Activated T-helper 1 cell treated with anti-CD3 and anti-CD28 coated beads, Interleukin-2, amount 50 U/mL, for 16 hours (primary cell): ENCODE measurements around the gene CAPN13.

Experiments used
- DNase-seq, 2 donors: peaks; one replicate each; pipeline ENCODE4 v3.0.0-alpha.2; 2020; ENCODE audit warnings: low read depth in 1 of 2, low spot score in 1 of 2

The CAPN13 gene, protein sequence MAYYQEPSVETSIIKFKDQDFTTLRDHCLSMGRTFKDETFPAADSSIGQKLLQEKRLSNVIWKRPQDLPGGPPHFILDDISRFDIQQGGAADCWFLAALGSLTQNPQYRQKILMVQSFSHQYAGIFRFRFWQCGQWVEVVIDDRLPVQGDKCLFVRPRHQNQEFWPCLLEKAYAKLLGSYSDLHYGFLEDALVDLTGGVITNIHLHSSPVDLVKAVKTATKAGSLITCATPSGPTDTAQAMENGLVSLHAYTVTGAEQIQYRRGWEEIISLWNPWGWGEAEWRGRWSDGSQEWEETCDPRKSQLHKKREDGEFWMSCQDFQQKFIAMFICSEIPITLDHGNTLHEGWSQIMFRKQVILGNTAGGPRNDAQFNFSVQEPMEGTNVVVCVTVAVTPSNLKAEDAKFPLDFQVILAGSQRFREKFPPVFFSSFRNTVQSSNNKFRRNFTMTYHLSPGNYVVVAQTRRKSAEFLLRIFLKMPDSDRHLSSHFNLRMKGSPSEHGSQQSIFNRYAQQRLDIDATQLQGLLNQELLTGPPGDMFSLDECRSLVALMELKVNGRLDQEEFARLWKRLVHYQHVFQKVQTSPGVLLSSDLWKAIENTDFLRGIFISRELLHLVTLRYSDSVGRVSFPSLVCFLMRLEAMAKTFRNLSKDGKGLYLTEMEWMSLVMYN

DNA sequence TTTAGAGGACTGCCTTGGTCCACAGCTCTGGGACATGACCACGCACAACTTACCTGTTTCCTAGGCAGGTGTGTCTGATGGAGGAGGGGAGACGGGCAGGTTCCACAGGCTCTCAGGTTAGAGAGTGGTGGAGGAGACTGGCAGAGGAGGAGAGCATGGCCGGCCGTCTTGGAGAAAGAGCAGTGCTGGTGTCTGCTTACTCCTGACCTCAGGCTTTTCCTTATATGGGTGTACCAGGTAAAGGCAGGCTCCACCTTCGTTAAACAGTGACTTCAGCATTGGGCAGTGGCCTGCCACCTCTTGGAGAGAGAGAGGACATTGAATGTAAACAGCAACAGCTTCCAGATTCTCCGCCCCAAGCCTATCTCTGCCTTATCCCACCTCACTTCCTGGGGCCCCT is at the start of gene CAPN13:
Gene CAPN13 (minus strand): TSS at position 198 of the 400 bp plus-strand sequence. CDS start 20,121 bp downstream, outside the sequence.
- no peak for DNase-seq

DNA sequence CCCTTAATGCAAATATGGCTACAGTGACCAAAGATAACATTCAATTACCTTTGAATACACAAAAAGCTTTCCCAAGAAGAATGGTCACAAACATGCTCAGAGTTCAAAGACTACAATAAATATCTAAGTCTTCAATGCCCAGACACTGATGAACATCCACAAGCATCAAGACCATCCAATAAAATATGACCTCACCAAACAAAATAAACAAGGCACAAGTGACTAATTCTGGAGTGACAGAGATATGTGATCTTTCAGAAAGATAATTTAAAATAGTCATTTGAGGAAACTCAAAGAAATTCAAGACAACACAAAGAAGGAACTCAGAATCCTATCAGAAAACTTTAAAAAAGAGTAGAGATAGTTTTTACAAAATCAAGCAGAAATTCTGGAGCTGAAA is 40.6 kb upstream of the CAPN13 start:
- no peak for DNase-seq

DNA sequence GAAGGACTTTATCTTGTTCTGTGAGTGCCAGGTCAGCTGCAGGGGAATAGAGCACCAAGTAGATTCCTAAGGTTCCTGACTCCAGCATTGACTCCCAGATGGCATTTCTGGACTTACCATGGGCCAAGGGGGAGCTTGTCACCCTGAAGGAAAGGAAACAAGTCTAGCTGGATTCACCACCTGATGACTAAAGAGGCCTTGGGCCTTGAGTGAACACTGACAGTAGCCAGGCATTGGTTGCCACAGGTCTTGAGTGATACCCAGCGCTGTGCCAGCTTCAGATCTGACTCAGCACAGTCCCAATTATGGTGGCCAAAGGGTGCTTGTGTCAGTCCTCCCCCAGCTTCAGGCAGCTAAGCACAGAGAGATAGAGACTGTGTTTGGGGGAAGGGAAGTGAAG is 40.1 kb upstream of the CAPN13 start:
- no peak for DNase-seq

DNA sequence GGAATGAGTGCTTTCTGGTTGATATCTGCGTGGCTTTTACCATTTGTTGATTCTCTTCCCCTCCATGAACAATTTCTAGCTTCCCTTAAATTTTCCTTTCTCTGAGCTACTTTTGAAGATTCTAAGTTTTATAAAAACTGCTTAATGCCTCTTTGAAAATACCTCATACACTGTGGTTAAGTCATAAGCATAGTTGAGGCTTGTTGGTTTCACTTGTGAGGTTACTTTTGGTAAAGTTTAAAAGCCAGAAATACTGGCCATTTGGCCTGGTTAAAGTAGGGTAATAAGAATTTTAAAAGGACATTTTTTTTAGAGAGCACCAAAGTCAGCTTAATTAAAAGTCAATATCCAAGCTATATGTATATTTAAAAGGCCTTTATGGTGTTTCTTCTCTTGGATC is 21.3 kb upstream of the CAPN13 start:
- DNase-seq = no peak

DNA sequence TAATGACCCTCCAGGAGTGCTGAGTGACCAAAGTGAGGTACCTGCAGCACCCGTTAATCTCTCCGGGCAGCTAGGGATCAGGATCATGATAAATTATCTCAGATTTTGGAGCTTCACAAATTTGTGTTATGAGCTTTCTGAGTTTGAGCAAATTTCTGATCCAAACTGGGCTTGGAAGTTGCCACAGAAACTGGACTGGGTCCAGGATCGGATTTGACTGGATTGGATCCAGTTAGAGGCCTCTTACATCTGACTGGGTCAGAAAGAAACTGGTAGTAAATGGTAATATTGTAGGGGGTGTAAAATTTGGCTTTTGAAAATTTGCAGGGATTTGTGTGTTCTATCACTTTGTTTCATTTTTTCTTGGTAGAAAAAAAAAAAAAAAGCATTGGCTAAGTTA is 19.7 kb upstream of the CAPN13 start:
- DNase-seq = no peak

DNA sequence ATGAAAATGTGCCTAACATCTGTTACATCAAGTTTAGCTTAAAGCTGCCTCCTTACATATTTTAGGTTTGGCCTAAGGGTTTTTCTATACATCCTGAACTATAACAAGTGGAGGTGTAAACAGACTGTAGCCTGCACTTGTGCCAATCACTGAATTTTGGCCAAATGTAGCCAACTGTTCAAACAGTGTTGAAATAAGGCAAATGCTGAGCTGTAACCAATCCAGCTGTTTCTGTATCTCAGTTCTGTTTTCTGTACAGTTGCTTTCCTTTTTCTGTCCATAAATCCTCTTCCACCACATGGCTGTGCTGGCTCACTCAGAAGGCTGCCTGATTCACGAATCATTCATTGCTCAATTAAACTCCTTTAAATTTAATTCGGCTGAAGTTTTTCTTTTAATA is 19.2 kb upstream of the CAPN13 start:
- DNase-seq = no peak

DNA sequence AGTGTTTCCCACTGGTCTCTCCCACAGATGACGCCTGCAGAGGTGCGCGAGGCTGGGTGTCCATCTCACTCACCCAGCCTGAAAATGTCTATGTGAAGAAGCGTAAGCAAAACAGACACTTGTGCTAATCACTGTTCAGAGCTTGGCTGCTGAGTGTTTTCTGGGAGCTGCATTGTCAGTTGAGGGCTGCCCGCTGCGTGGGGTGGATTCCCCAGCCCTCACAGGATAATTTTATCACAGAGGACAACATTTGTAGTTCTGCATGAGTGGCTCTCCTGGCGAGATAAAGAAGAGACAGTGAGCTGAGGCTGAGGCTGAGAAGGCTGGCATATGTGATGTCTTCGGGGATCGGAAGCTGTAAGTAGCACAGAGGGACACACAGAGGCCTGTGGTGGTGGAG is 16.2 kb upstream of the CAPN13 start:
- DNase-seq = no peak

DNA sequence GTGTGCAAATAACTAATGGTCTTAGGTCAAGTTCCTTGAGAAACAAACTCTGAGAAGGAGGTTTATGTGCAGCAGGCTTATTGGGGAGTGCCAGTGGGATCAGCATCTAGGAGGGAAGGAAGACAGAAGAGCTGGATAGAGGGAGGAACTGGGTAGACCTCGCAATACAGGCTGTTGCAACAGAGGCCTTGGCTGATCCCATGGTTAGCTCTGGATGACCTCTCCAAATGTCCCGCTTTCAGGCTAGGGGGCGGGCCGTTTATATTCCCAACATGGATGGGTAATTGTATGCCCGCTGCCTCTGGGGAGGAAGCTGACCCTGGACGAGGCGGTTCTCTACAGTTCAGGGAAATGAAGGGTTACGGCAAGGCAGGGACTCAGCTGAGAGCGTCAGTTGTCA is 14.7 kb upstream of the CAPN13 start:
- DNase-seq = no peak

DNA sequence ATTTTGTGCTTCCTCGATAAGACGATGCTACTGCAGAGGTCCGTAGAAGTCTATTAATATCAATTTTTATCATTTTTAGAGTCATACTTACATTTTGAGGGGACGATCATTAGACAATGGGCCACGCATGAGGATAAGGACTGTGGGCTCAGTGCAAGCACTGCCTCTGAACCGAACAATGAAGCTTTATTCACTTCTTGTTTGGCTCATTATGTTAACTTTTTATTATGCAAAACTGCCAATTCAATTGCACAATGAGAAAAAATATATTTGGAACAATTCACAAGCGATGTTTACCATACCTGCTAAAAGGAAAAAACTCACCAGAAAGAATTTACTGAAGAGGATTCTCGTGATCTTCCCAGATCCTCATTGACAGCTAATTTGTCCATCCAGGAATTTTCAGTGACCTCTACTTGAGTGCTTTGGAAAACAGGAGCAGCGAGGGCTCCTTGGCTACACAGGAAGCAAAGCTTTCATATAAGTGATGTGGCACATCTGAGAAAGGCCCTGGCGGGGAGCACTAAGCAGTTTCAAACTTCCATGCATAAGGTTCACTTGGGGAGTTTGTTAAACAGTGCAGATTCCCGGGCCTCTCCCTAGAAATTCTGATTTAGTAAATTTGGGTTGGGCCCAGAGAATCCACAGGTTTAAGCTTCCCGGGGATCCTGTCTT is 13.3 kb upstream of the CAPN13 start:
- DNase-seq = no peak

DNA sequence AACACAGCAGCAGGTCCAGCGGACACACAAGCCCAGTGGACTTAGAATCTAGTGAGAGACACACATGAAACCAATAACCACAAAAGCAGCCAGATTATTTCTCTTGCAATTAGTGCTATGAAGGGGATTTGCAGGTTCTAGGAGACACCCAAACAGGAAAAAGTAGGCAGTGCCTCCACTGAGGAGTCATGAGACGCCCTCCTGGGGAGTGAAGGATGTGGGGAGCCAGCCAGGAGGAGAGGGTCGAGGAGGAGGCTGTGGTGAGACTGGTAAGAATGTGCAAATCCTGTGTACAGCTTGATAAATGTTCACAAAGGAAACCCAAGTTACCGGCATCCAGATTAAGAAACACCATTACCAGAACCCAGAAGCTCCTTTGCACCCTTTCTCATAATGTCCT is 2.7 kb upstream of the CAPN13 start:
- no peak for DNase-seq

DNA sequence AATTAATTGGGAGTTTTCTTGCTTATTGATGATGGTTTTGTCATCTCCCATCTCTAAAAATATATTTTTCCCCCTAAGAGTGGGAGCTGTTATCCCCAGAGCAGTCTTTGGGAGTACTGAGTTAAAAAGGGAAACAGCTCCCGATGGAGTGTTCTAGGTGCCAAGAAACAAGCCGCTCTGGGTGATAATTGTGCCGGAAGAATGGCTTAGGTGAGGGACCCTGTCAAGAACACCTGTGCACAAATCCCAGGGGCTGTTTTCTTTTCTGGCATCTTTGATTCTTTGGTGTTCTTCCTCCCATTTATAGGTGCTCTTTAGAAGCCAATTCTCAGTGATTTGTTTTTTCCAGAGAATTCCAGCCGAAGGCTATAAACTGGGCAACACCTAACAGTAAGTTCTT is 1.4 kb upstream of the CAPN13 start:
- DNase-seq = no peak

DNA sequence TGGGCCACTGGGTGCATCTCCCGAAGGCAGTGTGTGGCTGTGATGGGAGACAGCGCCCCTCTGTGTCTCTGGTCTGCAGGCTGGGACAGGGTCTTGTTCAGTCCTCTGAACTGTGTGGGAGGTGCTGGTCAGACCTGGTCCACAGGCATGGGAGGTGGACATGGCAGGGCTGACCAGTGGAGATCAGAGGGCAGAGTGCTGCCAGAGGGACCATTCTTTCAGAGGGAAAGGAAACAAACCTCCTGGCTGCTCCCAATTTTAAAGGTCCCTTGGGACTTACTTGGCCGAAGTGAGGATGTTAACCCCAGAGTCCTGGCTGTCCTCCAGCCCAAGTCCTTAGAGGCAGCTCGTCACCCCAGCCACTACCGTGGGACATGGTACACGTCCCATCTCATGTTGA is 4.0 kb downstream of the CAPN13 start:
- DNase-seq = no peak

DNA sequence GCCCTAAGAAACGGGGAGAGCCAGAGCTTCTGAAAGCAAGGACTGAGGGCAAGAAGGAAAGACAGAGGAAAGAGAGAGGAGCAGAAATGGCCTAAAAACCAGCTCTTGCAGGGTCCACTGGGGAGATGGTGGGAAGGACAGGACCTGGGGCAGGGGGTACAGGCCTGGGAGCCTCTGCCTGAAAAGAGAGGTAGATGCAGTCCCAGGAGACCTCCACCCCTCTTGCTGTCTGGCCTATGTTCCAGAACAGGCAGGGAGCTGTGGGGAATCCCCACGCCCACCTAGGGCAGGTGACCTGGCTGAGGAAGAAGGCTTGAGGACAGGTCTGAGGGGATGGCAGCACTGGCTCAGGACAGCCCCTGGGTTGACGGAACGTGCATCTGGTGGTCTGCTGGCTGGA is 4.6 kb downstream of the CAPN13 start:
- no peak for DNase-seq

DNA sequence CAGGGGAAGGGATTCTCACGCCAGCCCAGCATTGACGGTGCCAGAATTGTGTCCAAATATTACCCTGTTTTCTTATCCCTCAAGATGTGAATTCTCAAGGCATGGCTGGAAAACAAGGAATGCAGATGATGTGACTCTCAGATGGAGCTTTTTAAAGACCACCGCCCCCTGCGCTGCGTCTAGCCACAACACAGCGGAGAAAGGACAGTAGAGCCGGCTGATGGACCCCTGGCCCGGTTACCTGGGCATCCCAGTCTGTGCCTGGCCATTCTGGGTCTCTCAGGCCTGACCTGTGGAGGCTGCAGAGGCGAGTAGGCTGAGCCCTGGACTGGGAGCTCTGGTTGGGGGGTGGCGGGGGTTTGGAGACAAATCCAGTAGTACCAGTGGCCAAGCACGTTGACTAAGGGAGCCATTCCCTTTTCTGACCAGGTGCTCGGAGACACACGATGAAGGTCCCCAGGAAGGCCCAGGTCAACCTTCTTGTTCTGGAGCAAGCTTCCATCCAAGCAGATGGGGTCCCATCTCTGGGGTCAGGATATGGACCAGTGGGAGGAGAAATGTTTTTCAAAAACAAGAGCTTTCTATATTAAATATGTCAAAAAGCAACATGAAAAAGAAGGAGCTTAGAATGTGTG is 5.3 kb downstream of the CAPN13 start:
- no peak for DNase-seq

DNA sequence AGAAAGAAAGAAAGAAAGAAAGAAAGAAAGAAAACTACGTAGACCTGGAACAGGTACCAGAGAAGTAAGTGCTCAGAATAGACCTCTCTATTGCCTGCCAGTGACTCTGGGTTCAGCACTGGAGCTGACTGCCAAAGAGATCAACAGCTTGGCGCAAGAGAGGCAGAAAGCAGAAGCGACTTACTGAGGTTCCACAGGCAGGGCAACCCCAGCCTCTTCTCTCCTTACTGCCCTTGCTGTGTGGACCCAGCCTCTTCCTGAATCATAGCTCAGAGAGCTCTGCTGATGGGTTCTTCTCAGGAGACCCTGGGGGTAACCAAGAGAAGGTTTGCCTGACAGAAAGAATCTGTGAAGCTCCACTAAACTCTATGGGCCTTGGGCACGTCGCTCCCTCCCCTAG is 7.1 kb downstream of the CAPN13 start:
- DNase-seq = no peak

DNA sequence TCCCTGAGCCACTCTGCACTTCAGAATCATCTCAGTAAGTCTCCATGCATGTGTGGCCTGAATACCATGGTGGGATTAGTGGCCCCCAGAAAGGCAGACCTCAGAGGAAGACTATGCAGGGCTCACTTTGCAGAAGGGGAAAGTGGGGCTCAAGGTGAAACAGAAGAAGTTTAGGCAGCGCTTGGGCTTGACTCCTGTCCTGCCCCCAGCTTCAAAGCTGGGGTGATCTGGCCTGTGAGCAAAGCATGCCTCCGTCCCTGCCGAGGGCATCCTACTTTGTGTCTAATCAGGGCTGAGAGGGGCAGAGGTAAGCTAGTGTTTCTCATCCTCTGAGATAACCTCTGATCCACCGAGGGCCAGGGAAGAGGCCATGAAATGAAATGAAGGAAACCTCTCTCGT is 7.9 kb downstream of the CAPN13 start:
- no peak for DNase-seq

DNA sequence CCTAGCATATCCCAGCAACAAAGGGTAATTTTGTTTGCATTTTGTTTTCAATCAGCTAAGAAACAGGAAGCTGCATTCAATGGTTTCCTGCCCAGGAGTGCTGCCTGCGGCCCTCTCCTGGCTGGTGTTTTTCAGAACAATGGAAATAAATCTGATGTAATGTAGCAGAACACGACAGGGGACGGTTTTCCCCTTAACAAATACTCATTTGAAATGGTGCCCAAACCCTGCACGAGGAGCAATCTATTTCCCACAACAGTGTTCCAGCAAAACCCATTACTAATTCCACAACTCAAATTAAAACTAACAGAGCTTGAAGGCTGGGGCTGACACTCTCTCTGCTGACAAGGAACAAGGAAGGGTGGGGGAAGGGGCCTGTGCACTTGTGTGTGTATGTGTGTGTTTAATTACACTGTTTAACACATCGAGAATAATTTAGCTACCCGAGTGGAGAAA is 8.7 kb downstream of the CAPN13 start:
- DNase-seq = no peak

DNA sequence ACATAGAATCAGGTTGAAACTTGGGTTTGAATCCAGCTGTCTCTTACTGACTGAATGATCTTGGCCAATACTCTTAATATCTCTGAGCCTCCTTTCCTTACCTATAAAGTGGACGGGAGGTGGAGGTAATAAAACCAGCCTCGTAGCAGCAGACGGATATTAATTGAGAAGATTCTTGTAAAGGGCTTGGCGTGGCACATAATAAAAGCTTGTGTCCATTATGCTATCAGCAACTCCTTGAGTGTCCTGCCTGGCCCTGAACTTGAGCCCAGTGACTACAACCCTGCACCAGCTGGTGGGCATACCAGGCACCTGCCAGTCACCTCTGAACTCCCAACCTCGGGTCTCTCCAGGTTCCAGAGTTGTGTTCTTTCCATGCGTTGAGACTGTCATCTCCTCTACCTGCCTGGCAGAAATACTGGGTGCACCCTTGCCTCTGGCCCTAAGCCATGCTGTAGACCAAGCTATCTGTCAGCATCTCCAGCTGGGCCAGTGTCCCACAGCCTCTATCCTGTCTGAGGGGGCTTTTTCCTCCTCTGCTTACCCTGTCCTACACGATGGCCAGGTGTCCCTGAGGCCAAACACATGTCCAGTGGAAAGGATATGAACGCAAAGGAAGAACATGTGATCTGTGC is 9.7 kb downstream of the CAPN13 start:
- DNase-seq = no peak

DNA sequence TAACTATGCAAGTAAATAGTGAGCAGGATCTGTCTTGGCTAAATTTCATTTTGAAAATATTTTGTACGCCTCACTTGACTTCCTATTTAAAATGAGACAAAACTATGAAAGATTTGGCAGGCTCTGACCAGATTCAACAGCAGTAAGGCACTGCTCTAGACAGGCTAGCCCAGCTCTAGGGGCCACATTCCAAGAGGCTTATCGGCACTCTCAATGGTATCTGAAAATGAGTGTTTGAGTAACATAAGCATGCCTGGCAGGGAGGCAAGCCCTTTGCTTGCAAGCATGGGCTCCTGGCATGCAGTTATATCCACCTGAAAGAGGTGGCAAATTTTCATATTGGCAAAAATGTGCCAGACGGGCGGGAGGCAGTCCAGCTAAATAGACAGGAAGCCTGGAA is 10.5 kb downstream of the CAPN13 start:
- no peak for DNase-seq

DNA sequence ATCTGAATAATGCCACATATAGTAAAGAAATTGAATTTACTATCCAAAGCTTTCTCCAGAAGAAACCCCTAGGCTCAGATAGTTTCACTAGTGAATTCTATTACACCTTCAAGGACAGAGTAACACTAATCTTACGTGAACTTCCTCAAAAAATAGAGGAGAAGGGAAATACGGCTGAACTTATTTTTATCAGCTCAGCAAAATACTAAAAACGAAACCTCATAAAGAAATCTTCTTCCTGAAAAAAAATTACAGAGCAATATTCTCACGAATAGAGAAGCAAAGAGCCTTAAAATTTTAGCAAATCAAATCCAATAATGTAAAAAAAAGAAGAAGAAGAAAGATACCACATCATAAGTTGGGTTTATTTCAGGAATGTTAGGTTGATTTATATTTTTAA is 14.7 kb downstream of the CAPN13 start:
- DNase-seq = no peak

DNA sequence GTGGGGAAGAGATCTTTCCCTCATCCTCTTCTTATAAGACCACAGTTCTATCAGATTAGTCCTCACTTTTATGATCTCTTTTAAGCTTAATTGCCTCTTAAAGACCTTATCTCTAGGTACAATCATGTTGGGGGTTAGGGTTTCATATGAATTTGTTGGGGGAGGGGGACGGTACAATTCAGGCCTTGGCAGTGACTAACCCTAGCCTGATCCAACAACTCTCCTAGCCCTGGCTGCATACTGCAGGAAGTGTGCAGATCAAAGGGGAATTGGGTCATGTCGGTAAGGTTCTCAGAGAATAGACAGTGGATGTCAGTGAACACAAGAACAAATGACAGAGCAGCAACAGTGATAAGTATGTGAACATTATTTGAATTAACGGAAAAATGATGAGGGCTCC is 16.4 kb downstream of the CAPN13 start:
- DNase-seq = no peak
